Measurements from ENCODE around the gene AKR7A2. TPM values are rescaled to one million over a fixed set of nuclear protein-coding genes. Genes with fewer than 3 reads are reported as not detected.

The AKR7A2 gene
- total and polyA plus RNA-seq, 9 of the 15 experiments (the other 6 are each of a cell fraction or from before 2014, with no cell fraction given) = 2.0 to 78.4 (median 49.4) TPM

GRCh38 chr1:19345391-19345790 is 33.4 kb upstream of the AKR7A2 start:
- Histone ChIP-seq H3K27ac (ENCODE audit: extremely low read depth, low read depth, low read length) (no peak overlapping the region), H2AFZ (ENCODE audit: low read depth, low read length) (no peak overlapping the region), H3K79me2 (ENCODE audit: control insufficient read depth, insufficient read depth, low read length) (no peaks in the 10 kb centered on the region), H3K9ac (ENCODE audit: insufficient read depth in 1 of 2, low read depth in 2 of 2, low read length in 2 of 2) (peak overlapping the region in 1 of 2 experiments; percentile 63; a peak in 1 of 4 replicates), H3K9me1 (ENCODE audit: control insufficient read depth, insufficient read depth, low read length) (peaks cover 8% of the 10 kb centered on the region), H3K4me1 (replicated peaks in 1 of 2; ENCODE audit: control insufficient read depth in 2 of 2, insufficient read depth in 2 of 2, low read length in 2 of 2) (peaks cover 4 to 45% of the 10 kb centered on the region in 2 experiments; a peak in 4 of 5 replicates), H4K20me1 (replicated peaks; ENCODE audit: control insufficient read depth, insufficient read depth, low read length) (peaks cover 14% of the 10 kb centered on the region), H3K4me3 (no peak overlapping the region), H3K27me3 (ENCODE audit: control insufficient read depth in 2 of 2, insufficient read depth in 2 of 2, low read length in 2 of 2) (no peaks in the 10 kb centered on the region), H3K9me3 (replicated peaks; ENCODE audit: control insufficient read depth, insufficient read depth, low read depth, low read length) (no peaks in the 10 kb centered on the region), H3K4me2 (ENCODE audit: insufficient read depth, low read length) (no peak overlapping the region), H3K36me3 (ENCODE audit: control insufficient read depth, insufficient read depth, low read length) (peaks cover 45% of the 10 kb centered on the region; the same call in 2 of the 3 replicates)
- CTCF ChIA-PET (ENCODE audit: low intra/inter-chr PET ratio) = interaction anchor here (0.9 to 2.7 kb wide), 3 partner anchors 237 to 308 kb away, joined by 3 to 29 read pairs (median 3); no protein-coding TSS in a partner anchor
- WGBS (ENCODE audit: insufficient coverage, low coverage, missing lambda C conversion rate) = 78% methylated on average over 8 of the region's 8 CpGs
- POLR2A ChIA-PET = interaction anchor here (1.2 kb wide), 1 partner anchor 135 kb away, joined by 3 read pairs; no protein-coding TSS in a partner anchor
- in situ Hi-C loops (cut with MboI) (no loop called here), intact Hi-C loops (cut with micrococcal nuclease) (no loop called here)
- DNase-seq (ENCODE audit: extremely low read depth in 1 of 4, low spot score in 3 of 4) (no peak), ATAC-seq (no peak), FAIRE-seq (no peak)
- no TSS peak for BruUV-seq (replicated peaks)
- TF ChIP-seq TEAD1 (CRISPR knock-in tag; IDR thresholded peaks at IDR 0.05) (no peak), UBTF (IDR thresholded peaks at IDR 0.05; ENCODE audit: borderline replicate concordance in 1 of 2, low read depth in 2 of 2, low read length in 2 of 2) (no peak), PPARD (CRISPR knock-in tag; IDR thresholded peaks at IDR 0.05) (no peak), NR2C1 (IDR thresholded peaks at IDR 0.05) (no peak), NR2C1 (tag; IDR thresholded peaks at IDR 0.05) (no peak), ZNF778 (CRISPR knock-in tag; IDR thresholded peaks at IDR 0.05) (no peak), CREB5 (CRISPR knock-in tag; IDR thresholded peaks at IDR 0.05) (no peak), HNRNPH1 (optimal IDR thresholded peaks at IDR 0.05; ENCODE audit: low read depth, low read length) (no peak), HDGF (IDR thresholded peaks at IDR 0.05) (no peak)
- TF ChIP-seq, protein P1, sequence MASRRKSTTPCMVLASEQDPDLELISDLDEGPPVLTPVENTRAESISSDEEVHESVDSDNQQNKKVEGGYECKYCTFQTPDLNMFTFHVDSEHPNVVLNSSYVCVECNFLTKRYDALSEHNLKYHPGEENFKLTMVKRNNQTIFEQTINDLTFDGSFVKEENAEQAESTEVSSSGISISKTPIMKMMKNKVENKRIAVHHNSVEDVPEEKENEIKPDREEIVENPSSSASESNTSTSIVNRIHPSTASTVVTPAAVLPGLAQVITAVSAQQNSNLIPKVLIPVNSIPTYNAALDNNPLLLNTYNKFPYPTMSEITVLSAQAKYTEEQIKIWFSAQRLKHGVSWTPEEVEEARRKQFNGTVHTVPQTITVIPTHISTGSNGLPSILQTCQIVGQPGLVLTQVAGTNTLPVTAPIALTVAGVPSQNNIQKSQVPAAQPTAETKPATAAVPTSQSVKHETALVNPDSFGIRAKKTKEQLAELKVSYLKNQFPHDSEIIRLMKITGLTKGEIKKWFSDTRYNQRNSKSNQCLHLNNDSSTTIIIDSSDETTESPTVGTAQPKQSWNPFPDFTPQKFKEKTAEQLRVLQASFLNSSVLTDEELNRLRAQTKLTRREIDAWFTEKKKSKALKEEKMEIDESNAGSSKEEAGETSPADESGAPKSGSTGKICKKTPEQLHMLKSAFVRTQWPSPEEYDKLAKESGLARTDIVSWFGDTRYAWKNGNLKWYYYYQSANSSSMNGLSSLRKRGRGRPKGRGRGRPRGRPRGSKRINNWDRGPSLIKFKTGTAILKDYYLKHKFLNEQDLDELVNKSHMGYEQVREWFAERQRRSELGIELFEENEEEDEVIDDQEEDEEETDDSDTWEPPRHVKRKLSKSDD (conservative IDR thresholded peaks at IDR 0.05; ENCODE audit: low read length) = no peak
- TF ChIP-seq, protein P2, sequence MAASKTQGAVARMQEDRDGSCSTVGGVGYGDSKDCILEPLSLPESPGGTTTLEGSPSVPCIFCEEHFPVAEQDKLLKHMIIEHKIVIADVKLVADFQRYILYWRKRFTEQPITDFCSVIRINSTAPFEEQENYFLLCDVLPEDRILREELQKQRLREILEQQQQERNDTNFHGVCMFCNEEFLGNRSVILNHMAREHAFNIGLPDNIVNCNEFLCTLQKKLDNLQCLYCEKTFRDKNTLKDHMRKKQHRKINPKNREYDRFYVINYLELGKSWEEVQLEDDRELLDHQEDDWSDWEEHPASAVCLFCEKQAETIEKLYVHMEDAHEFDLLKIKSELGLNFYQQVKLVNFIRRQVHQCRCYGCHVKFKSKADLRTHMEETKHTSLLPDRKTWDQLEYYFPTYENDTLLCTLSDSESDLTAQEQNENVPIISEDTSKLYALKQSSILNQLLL (CRISPR knock-in tag; IDR thresholded peaks at IDR 0.05; ENCODE audit: borderline replicate concordance) = no peak
- TF ChIP-seq, protein P3, sequence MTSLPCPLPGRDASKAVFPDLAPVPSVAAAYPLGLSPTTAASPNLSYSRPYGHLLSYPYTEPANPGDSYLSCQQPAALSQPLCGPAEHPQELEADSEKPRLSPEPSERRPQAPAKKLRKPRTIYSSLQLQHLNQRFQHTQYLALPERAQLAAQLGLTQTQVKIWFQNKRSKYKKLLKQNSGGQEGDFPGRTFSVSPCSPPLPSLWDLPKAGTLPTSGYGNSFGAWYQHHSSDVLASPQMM (CRISPR knock-in tag; IDR thresholded peaks at IDR 0.05) = no peak

Data from K562 (cell line).